Upper lobe of left lung (tissue), 4 donors: ENCODE measurements around the gene PLCB2.

ENCODE experiments used
- CTCF ChIP-seq, 6 experiments: fragments of 450-650 bp in 4 of 6; fragments of 200-600 bp in 2 of 6; sonication (generic) in 2 of 6; IDR thresholded peaks; one replicate each; pipeline ENCODE4 v1.5.1; 2016 to 2019; ENCODE audit warnings: antibody characterized with exemption in 6 of 6
- EP300 ChIP-seq, 4 donors: sonication (generic); formaldehyde crosslinking; IDR thresholded peaks; one replicate each; pipeline ENCODE4 v1.5.1; 2017; ENCODE audit warnings: antibody characterized with exemption in 4 of 4, control low read depth in 2 of 4
- POLR2A ChIP-seq, 4 donors: fragments of 450-650 bp; IDR thresholded peaks; one replicate each; pipeline ENCODE4 v1.5.1; 2016 to 2017; ENCODE audit warnings: antibody characterized with exemption in 4 of 4, mild to moderate bottlenecking in 2 of 4
- POLR2AphosphoS5 ChIP-seq, 2 donors: sonication (generic); formaldehyde crosslinking; IDR thresholded peaks; one replicate each; pipeline ENCODE4 v1.5.1; 2017; ENCODE audit warnings: antibody characterized with exemption in 2 of 2

GRCh38 chr15:40249477-40250303 lies 58.0 kb downstream of the PLCB2 start:
- no peak for TF ChIP-seq EP300 (IDR thresholded peaks at IDR 0.05)
- no peak for TF ChIP-seq CTCF (IDR thresholded peaks at IDR 0.05)
- no peak for TF ChIP-seq POLR2A (IDR thresholded peaks at IDR 0.05)
- TF ChIP-seq POLR2AphosphoS5 (IDR thresholded peaks at IDR 0.05) = no peak
